ENCODE data around the gene LRMDA.

Gene LRMDA

DNA sequence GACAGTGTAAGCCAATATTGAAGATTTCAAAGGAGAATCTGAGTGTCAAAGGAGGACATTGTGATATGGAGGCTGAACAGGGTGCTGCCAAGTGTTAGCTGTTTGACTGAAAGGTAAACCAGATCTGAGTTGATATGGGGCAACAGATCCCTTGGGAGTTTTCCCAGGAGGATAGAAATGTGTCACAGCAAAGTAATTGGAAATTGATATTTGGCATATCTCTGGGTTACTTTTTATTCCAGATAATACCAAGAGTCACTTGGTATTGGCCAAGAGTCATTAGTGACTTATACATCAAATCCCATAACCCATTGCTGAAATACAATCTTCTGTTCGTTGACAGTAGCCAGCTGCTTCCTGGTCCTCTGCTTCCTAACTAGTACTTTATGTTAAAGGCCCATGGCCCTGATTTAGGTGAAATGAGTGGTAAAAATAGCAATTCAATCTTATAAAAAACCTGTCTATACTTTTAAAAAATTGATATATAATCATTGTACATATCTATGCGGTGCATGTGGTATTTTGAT is 922.9 kb downstream of the LRMDA start:
- in situ Hi-C loops (cut with HindIII; ENCODE audit: low sequenced_read_pairs): no loop called here
- DNase-seq (ENCODE audit: low read depth): no peak
- TF ChIP-seq, protein P1, sequence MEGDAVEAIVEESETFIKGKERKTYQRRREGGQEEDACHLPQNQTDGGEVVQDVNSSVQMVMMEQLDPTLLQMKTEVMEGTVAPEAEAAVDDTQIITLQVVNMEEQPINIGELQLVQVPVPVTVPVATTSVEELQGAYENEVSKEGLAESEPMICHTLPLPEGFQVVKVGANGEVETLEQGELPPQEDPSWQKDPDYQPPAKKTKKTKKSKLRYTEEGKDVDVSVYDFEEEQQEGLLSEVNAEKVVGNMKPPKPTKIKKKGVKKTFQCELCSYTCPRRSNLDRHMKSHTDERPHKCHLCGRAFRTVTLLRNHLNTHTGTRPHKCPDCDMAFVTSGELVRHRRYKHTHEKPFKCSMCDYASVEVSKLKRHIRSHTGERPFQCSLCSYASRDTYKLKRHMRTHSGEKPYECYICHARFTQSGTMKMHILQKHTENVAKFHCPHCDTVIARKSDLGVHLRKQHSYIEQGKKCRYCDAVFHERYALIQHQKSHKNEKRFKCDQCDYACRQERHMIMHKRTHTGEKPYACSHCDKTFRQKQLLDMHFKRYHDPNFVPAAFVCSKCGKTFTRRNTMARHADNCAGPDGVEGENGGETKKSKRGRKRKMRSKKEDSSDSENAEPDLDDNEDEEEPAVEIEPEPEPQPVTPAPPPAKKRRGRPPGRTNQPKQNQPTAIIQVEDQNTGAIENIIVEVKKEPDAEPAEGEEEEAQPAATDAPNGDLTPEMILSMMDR (IDR thresholded peaks at IDR 0.05; ENCODE audit: low read depth, low read length, missing control alignments): no peak
- no peak overlapping the region for H3K4me3 ChIP-seq (ENCODE audit: low read depth, low read length)

- no peak for DNase-seq (ENCODE audit: low read depth)
- H3K4me3 ChIP-seq (ENCODE audit: low read depth, low read length): no peak overlapping the region
- TF ChIP-seq, protein P1 (IDR thresholded peaks at IDR 0.05; ENCODE audit: low read depth, low read length, missing control alignments): no peak
- in situ Hi-C loops (cut with HindIII; ENCODE audit: low sequenced_read_pairs): no loop called here
These were observed 923.5 kb downstream of the LRMDA start for GRCh38 chr10:76354921-76355320.

DNA sequence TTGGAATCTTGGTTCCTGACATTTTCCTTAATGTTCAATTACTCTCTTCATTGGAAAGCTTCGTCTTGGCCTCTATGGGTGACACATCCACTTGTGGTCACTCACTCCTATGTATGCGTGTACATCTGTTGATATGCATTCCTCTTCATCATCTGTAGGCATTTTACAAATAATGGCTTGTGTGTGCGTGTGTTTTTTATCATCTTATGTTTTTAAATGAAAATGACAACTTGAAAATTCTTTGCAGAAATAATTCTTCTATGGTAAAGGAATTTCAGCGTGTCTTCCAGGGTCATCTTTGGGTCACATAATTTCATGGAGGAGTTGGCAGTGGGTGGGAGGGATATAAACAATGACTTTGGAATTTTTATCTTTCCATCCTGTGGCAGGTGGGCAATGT is 925.1 kb downstream of the LRMDA start:
- H3K4me3 ChIP-seq (ENCODE audit: low read depth, low read length): no peak overlapping the region
- DNase-seq (ENCODE audit: low read depth): no peak
- in situ Hi-C loops (cut with HindIII; ENCODE audit: low sequenced_read_pairs): no loop called here

GRCh38 chr10:76357726-76358415 is 926.4 kb downstream of the LRMDA start:
- no peak overlapping the region for H3K4me3 ChIP-seq (ENCODE audit: low read depth, low read length)
- TF ChIP-seq, protein P1 (IDR thresholded peaks at IDR 0.05; ENCODE audit: low read depth, low read length, missing control alignments): no peak
- DNase-seq (ENCODE audit: low read depth): no peak
- in situ Hi-C loops (cut with HindIII; ENCODE audit: low sequenced_read_pairs): no loop called here

More for the DNA sequence above, 925.1 kb downstream of the LRMDA start:
- TF ChIP-seq, protein P1 (IDR thresholded peaks at IDR 0.05; ENCODE audit: low read depth, low read length, missing control alignments): no peak

DNA sequence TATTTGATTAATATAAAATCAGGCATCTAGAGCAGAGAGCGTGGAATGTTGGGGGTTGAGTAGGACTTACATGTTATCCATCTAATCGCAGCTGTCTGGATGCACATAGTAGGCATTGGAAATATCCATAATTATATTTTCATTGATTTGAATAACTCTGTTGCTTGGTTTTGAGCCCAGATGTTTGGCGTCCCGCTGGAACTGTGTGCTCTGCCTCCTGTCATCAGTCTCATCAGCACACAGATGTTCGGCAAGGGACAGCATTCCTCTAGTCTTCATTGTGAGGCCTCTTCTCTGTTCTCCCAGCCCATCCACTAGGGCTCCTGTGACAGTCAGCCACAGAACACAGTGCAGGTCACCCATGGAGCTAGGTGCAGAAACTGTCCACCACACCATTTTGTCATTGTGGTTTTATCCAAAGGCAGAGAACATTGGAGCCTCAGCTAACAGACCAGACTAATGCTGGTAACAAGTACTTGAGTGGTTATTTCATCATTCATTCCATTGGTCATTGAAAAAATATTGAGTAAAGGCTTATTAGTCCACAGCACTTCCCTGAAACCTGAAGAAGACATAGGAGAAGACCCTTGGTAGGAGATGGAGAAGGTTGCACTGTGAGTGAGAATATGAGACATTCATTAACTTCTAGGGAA is 927.4 kb downstream of the LRMDA start:
- in situ Hi-C loops (cut with HindIII; ENCODE audit: low sequenced_read_pairs): no loop called here
- no peak for DNase-seq (ENCODE audit: low read depth)
- TF ChIP-seq, protein P1 (IDR thresholded peaks at IDR 0.05; ENCODE audit: low read depth, low read length, missing control alignments): no peak
- no peak overlapping the region for H3K4me3 ChIP-seq (ENCODE audit: low read depth, low read length)

GRCh38 chr10:76375761-76376160 is 944.3 kb downstream of the LRMDA start:
- TF ChIP-seq, protein P1 (IDR thresholded peaks at IDR 0.05; ENCODE audit: low read depth, low read length, missing control alignments): no peak
- in situ Hi-C loops (cut with HindIII; ENCODE audit: low sequenced_read_pairs): no loop called here
- no peak overlapping the region for H3K4me3 ChIP-seq (ENCODE audit: low read depth, low read length)
- DNase-seq (ENCODE audit: low read depth): no peak

Measured in astrocyte of the cerebellum (primary cell).